Activated CD4-positive, alpha-beta T cell treated with anti-CD3 and anti-CD28 coated beads, Interleukin-2, amount 10 ng/mL, durations not matched to agents 7 days and 5 days (primary cell): ENCODE data around the gene SLC35G1. TPM values are rescaled to one million over a fixed set of nuclear protein-coding genes. Genes with fewer than 3 reads are reported as not detected.

Experiments
- CTCF ChIA-PET: fragments of 350-600 bp; sonication (Branson Sonifier 250); formaldehyde crosslinking; loops from one replicate; lab custom pipeline; 2021; ENCODE audit warnings: antibody characterized with exemption; lab: Charles Lee
- POLR2A ChIA-PET: fragments of 350-600 bp; sonication (Branson Sonifier 250); formaldehyde crosslinking; loops from one replicate; lab custom pipeline; 2021; ENCODE audit warnings: antibody characterized with exemption; lab: Charles Lee
- DNase-seq: peaks from one replicate; pipeline ENCODE4 v3.0.0-alpha.2; 2020
- H3K27ac Mint-ChIP-seq: one replicate; pipeline ENCODE4 v1.8.0; 2021; ENCODE audit warnings: mild to moderate bottlenecking, moderate library complexity, mixed read lengths
- H3K27me3 Mint-ChIP-seq: one replicate; pipeline ENCODE4 v1.8.0; 2021; ENCODE audit warnings: mixed read lengths
- H3K36me3 Mint-ChIP-seq: one replicate; pipeline ENCODE4 v1.8.0; 2021; ENCODE audit warnings: low read depth, mixed read lengths
- H3K4me1 Mint-ChIP-seq: one replicate; pipeline ENCODE4 v1.8.0; 2021; ENCODE audit warnings: mixed read lengths
- H3K4me3 Mint-ChIP-seq: one replicate; pipeline ENCODE4 v1.8.0; 2021; ENCODE audit warnings: mild to moderate bottlenecking, moderate library complexity, mixed read lengths
- H3K9me3 Mint-ChIP-seq: one replicate; pipeline ENCODE4 v1.8.0; 2021; ENCODE audit warnings: mixed read lengths
- total RNA-seq, 2 experiments: library from RNA; stranded (reverse); gene quantifications; one replicate each; pipeline ENCODE4 v1.2.3, GENCODE V29; 2021

Gene SLC35G1
- total RNA-seq, 2 experiments from 2014 or later: 3.0 to 4.4 TPM

- no peak for DNase-seq
- Mint-ChIP-seq H3K27ac (no peak overlapping the region), H3K36me3 (peaks cover 18% of the 10 kb centered on the region), H3K27me3 (no peaks in the 10 kb centered on the region), H3K4me3 (no peak overlapping the region), H3K4me1 (peaks cover 14% of the 10 kb centered on the region), H3K9me3 (no peaks in the 10 kb centered on the region)
- POLR2A ChIA-PET: no interaction called here
- CTCF ChIA-PET: no interaction called here
Measured at GRCh38 chr10:93904901-93905300, 11.1 kb downstream of the SLC35G1 start.

GRCh38 chr10:93907059-93907458, 13.3 kb downstream of the SLC35G1 start:
- Mint-ChIP-seq H3K4me1 (peaks cover 14% of the 10 kb centered on the region), H3K27ac (peak overlapping the region; percentile 70), H3K36me3 (peaks cover 13% of the 10 kb centered on the region), H3K9me3 (no peaks in the 10 kb centered on the region), H3K27me3 (no peaks in the 10 kb centered on the region), H3K4me3 (no peak overlapping the region)
- no peak for DNase-seq
- ChIA-PET POLR2A (no interaction called here), CTCF (no interaction called here)

DNA sequence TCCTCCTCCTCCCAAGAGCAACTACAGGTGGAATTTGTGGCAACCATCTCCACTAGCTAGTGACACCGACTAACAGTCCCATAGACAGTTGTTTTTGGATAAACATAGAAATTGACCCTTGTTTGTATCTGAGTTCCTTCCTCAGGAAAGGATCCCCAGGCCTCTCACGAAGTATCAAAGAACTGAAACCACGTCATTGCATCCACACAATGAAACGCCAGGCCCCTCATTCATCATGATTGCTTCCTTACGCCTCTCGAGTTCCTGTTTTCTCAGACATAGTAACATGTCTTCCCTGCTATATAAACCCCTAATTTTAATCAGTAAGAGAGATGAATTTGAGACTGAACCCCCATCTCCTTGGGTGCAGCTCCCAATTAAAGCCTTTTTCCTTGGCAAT, 18.1 kb downstream of the SLC35G1 start:
- no peak for DNase-seq

GRCh38 chr10:93912444-93912843, 18.7 kb downstream of the SLC35G1 start:
- no peak for DNase-seq
- Mint-ChIP-seq H3K4me1 (peaks cover under 1% of the 10 kb centered on the region), H3K4me3 (no peak overlapping the region), H3K9me3 (no peaks in the 10 kb centered on the region), H3K27me3 (no peaks in the 10 kb centered on the region), H3K36me3 (peaks cover 10% of the 10 kb centered on the region), H3K27ac (no peak overlapping the region)
- ChIA-PET POLR2A (no interaction called here), CTCF (no interaction called here)

More for the DNA sequence above, 18.1 kb downstream of the SLC35G1 start:
- H3K27ac Mint-ChIP-seq: no peak overlapping the region
- CTCF ChIA-PET: no interaction called here
- H3K4me1 Mint-ChIP-seq: peaks cover 6% of the 10 kb centered on the region
- H3K36me3 Mint-ChIP-seq: peaks cover 15% of the 10 kb centered on the region
- H3K4me3 Mint-ChIP-seq: no peak overlapping the region
- H3K9me3 Mint-ChIP-seq: no peaks in the 10 kb centered on the region
- H3K27me3 Mint-ChIP-seq: no peaks in the 10 kb centered on the region
- POLR2A ChIA-PET: no interaction called here

- H3K27me3 Mint-ChIP-seq: no peaks in the 10 kb centered on the region
- no peak for DNase-seq
- CTCF ChIA-PET: no interaction called here
- POLR2A ChIA-PET: no interaction called here
- no peaks in the 10 kb centered on the region for H3K4me1 Mint-ChIP-seq
- H3K4me3 Mint-ChIP-seq: no peak overlapping the region
- H3K27ac Mint-ChIP-seq: no peak overlapping the region
- no peaks in the 10 kb centered on the region for H3K9me3 Mint-ChIP-seq
- peaks cover 2% of the 10 kb centered on the region for H3K36me3 Mint-ChIP-seq
Measured at GRCh38 chr10:93913706-93914105, 19.9 kb downstream of the SLC35G1 start.

GRCh38 chr10:93915598-93915997, 21.8 kb downstream of the SLC35G1 start:
- no peaks in the 10 kb centered on the region for H3K4me1 Mint-ChIP-seq
- H3K36me3 Mint-ChIP-seq: peaks cover 2% of the 10 kb centered on the region
- DNase-seq: no peak
- no peaks in the 10 kb centered on the region for H3K27me3 Mint-ChIP-seq
- no peak overlapping the region for H3K27ac Mint-ChIP-seq
- H3K9me3 Mint-ChIP-seq: no peaks in the 10 kb centered on the region
- CTCF ChIA-PET: no interaction called here
- POLR2A ChIA-PET: no interaction called here
- no peak overlapping the region for H3K4me3 Mint-ChIP-seq

- ChIA-PET CTCF (interaction anchor here (1.2 to 1.3 kb wide), 2 partner anchors 95 to 403 kb away, joined by 3 to 4 read pairs; no protein-coding TSS in a partner anchor), POLR2A (no interaction called here)
- H3K9me3 Mint-ChIP-seq: no peaks in the 10 kb centered on the region
- H3K36me3 Mint-ChIP-seq: peaks cover 2% of the 10 kb centered on the region
- no peak overlapping the region for H3K4me3 Mint-ChIP-seq
- no peak overlapping the region for H3K27ac Mint-ChIP-seq
- no peaks in the 10 kb centered on the region for H3K27me3 Mint-ChIP-seq
- no peaks in the 10 kb centered on the region for H3K4me1 Mint-ChIP-seq
- no peak for DNase-seq
Measured at GRCh38 chr10:93916257-93917063, 22.7 kb downstream of the SLC35G1 start.

DNA sequence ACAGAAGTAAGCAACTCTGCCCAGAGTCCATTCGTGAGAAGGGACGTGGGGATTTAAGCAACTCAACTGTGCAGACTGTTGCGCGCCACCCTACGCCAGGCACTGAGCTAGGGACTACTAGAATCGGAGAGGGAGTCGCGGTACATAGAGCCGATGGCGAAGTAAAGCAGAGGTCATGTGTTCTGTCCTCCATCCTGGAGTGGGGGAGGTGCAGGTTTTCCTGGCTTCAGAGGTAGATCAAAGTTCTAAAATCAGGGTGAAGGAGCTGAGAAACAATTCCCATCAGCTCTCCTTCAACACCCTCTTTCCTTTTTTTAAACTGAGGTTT, 23.2 kb downstream of the SLC35G1 start:
- no peaks in the 10 kb centered on the region for H3K9me3 Mint-ChIP-seq
- CTCF ChIA-PET: interaction anchor here (1.2 to 1.3 kb wide), 2 partner anchors 95 to 403 kb away, joined by 3 to 4 read pairs; no protein-coding TSS in a partner anchor
- H3K36me3 Mint-ChIP-seq: peaks cover 2% of the 10 kb centered on the region
- H3K27ac Mint-ChIP-seq: no peak overlapping the region
- H3K4me1 Mint-ChIP-seq: no peaks in the 10 kb centered on the region
- POLR2A ChIA-PET: no interaction called here
- no peak overlapping the region for H3K4me3 Mint-ChIP-seq
- DNase-seq: no peak
- H3K27me3 Mint-ChIP-seq: no peaks in the 10 kb centered on the region

DNA sequence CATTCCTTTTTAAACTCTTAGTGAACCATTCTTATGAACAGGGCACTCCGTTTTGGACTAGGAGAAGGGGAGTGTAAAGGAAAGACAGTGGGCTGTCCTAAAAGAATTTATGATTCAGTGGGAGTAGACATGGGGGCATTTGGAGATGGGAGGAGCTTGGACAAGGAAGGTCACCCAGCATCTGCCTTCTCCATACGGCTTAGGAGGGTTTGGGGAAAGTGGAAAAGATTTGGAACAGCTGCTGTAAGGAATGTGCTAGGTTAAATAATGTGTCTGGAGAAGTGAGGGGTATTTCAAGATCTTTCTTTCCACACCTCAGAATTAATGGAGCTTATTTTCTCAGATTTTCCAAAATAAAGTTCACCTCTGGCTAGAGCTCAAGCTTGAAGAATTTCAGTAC, 24.0 kb downstream of the SLC35G1 start:
- ChIA-PET CTCF (interaction anchor here (0.8 to 1.3 kb wide), 2 partner anchors 96 to 403 kb away, joined by 3 read pairs; no protein-coding TSS in a partner anchor), POLR2A (no interaction called here)
- H3K9me3 Mint-ChIP-seq: no peaks in the 10 kb centered on the region

GRCh38 chr10:93921338-93921737, 27.6 kb downstream of the SLC35G1 start:
- H3K9me3 Mint-ChIP-seq: no peaks in the 10 kb centered on the region
- no peak overlapping the region for H3K27ac Mint-ChIP-seq
- no peaks in the 10 kb centered on the region for H3K4me1 Mint-ChIP-seq
- H3K36me3 Mint-ChIP-seq: no peaks in the 10 kb centered on the region
- POLR2A ChIA-PET: no interaction called here
- no peak overlapping the region for H3K4me3 Mint-ChIP-seq
- DNase-seq: peak; percentile 45
- CTCF ChIA-PET: interaction anchor here (0.6 to 1.3 kb wide), 2 partner anchors 25 to 64 kb away, joined by 3 read pairs; no protein-coding TSS in a partner anchor
- H3K27me3 Mint-ChIP-seq: no peaks in the 10 kb centered on the region

More for the DNA sequence above, 24.0 kb downstream of the SLC35G1 start:
- no peak for DNase-seq
- Mint-ChIP-seq H3K4me1 (no peaks in the 10 kb centered on the region), H3K4me3 (no peak overlapping the region), H3K36me3 (peaks cover under 1% of the 10 kb centered on the region), H3K27ac (no peak overlapping the region), H3K27me3 (no peaks in the 10 kb centered on the region)

GRCh38 chr10:93926613-93927012, 32.8 kb downstream of the SLC35G1 start:
- Mint-ChIP-seq H3K9me3 (peaks cover 3% of the 10 kb centered on the region), H3K4me1 (no peaks in the 10 kb centered on the region), H3K36me3 (no peaks in the 10 kb centered on the region), H3K27me3 (peaks cover 4% of the 10 kb centered on the region), H3K4me3 (no peak overlapping the region), H3K27ac (no peak overlapping the region)
- ChIA-PET CTCF (no interaction called here), POLR2A (no interaction called here)
- DNase-seq: no peak

- Mint-ChIP-seq H3K27me3 (peaks cover 2% of the 10 kb centered on the region), H3K27ac (no peak overlapping the region), H3K4me1 (no peaks in the 10 kb centered on the region), H3K4me3 (no peak overlapping the region), H3K36me3 (no peaks in the 10 kb centered on the region), H3K9me3 (peaks cover 2% of the 10 kb centered on the region)
- ChIA-PET POLR2A (no interaction called here), CTCF (interaction anchor here (0.6 kb wide), 1 partner anchor 189 kb away, joined by 4 read pairs; no protein-coding TSS in a partner anchor)
- no peak for DNase-seq
Measured at GRCh38 chr10:93938140-93938539, 44.4 kb downstream of the SLC35G1 start.

DNA sequence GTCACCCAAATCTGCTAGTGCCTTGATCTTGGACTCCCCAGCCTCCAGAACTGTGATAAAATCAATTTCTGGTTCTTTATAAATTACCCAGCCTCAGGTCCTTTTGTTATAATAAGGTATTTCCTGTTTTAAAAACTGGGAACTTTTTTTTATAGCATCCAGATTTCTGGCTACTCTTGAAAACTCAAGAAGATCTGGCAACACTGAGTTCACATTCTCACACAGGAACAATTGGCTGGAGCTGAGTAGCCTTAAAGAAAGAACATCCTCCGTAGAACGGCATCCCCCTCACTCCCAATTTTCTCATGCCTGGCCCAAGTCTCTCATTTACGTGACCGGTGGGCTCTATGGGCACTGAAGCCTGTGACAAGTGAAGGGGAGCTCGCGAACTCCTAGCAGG, 47.1 kb downstream of the SLC35G1 start:
- H3K4me1 Mint-ChIP-seq: no peaks in the 10 kb centered on the region
- DNase-seq: no peak
- ChIA-PET CTCF (interaction anchor here (0.5 kb wide), 1 partner anchor 653 kb away, joined by 3 read pairs; no protein-coding TSS in a partner anchor), POLR2A (no interaction called here)
- no peak overlapping the region for H3K4me3 Mint-ChIP-seq
- H3K27me3 Mint-ChIP-seq: peaks cover 2% of the 10 kb centered on the region
- no peak overlapping the region for H3K27ac Mint-ChIP-seq
- no peaks in the 10 kb centered on the region for H3K36me3 Mint-ChIP-seq
- H3K9me3 Mint-ChIP-seq: no peaks in the 10 kb centered on the region
